Prostate gland (tissue), 2 donors: Measurements from ENCODE around the gene FGF19.

ENCODE experiments used
- CTCF ChIP-seq, 4 experiments: fragments of 200-600 bp in 2 of 4; fragments of 450-650 bp in 2 of 4; sonication (generic) in 2 of 4; IDR thresholded peaks; 1 replicate in 3 of 4; 2 replicates in 1 of 4; pipeline ENCODE4 v1.5.1; 2016 to 2019; ENCODE audit warnings: antibody characterized with exemption in 4 of 4, mild to moderate bottlenecking in 2 of 4, moderate library complexity in 2 of 4
- POLR2A ChIP-seq: fragments of 450-650 bp; IDR thresholded peaks from one replicate; pipeline ENCODE4 v1.6.1; 2016; ENCODE audit warnings: antibody characterized with exemption, mild to moderate bottlenecking
- POLR2AphosphoS5 ChIP-seq: sonication (generic); formaldehyde crosslinking; IDR thresholded peaks from one replicate; pipeline ENCODE4 v1.6.1; 2017; ENCODE audit warnings: antibody characterized with exemption

- no peak for TF ChIP-seq CTCF (IDR thresholded peaks at IDR 0.05)
- no peak for TF ChIP-seq POLR2A
- TF ChIP-seq POLR2AphosphoS5, result no peak
Observed at GRCh38 chr11:69703453-69703767, 412 bp downstream of the FGF19 start.
